IgD-negative memory B cell (primary cell): Measurements from ENCODE around the gene DNAAF3. TPM values are rescaled to one million over a fixed set of nuclear protein-coding genes. Genes with fewer than 3 reads are reported as not detected.

Experiments
- polyA plus RNA-seq: library from polyadenylated mRNA; unstranded; fragments of 300-500 nt; fragmentation: Illumina TruSeq; gene quantifications from one replicate; pipeline ENCODE4 v1.2.3, GENCODE V29; 2021

The DNAAF3 gene
- polyA plus RNA-seq, 1 donor from 2014 or later, result not detected

Other genes with a start within 250 kb of the DNAAF3 start
- gene NLRP7, start 219.1 kb downstream of the DNAAF3 start, polyA plus RNA-seq, result 1.4 TPM
- gene NLRP2, start 200.2 kb downstream of the DNAAF3 start, polyA plus RNA-seq, result 6.7 TPM
- 0.55 TPM for gene GP6, start 128.3 kb downstream of the DNAAF3 start, polyA plus RNA-seq
- 18.7 TPM for gene RDH13, start 103.5 kb downstream of the DNAAF3 start, polyA plus RNA-seq
- gene EPS8L1, start 90.7 kb downstream of the DNAAF3 start, polyA plus RNA-seq, result 0.93 TPM
- 7.4 TPM for gene PPP1R12C, start 49.0 kb downstream of the DNAAF3 start, polyA plus RNA-seq
- gene TNNT1, start 17.4 kb downstream of the DNAAF3 start, polyA plus RNA-seq, result not detected
- not detected for gene TNNI3, start 8.9 kb downstream of the DNAAF3 start, polyA plus RNA-seq
- 0.43 TPM for gene SYT5, start 13.7 kb upstream of the DNAAF3 start, polyA plus RNA-seq
- not detected for gene PTPRH, start 42.9 kb upstream of the DNAAF3 start, polyA plus RNA-seq
- 1.4 TPM for gene TMEM86B, start 62.1 kb upstream of the DNAAF3 start, polyA plus RNA-seq
- gene PPP6R1, start 92.4 kb upstream of the DNAAF3 start, polyA plus RNA-seq, result 47.0 TPM
- 34.1 TPM for gene HSPBP1, start 113.5 kb upstream of the DNAAF3 start, polyA plus RNA-seq
- gene BRSK1, start 117.4 kb upstream of the DNAAF3 start, polyA plus RNA-seq, result 0.34 TPM
- gene TMEM150B, start 158.7 kb upstream of the DNAAF3 start, polyA plus RNA-seq, result not detected
- 2.3 TPM for gene KMT5C, start 173.3 kb upstream of the DNAAF3 start, polyA plus RNA-seq
- not detected for gene COX6B2, start 188.1 kb upstream of the DNAAF3 start, polyA plus RNA-seq
- not detected for gene GARIN5B, start 196.6 kb upstream of the DNAAF3 start, polyA plus RNA-seq
- not detected for gene IL11, start 203.8 kb upstream of the DNAAF3 start, polyA plus RNA-seq
- gene TMEM190, start 210.2 kb upstream of the DNAAF3 start, polyA plus RNA-seq, result not detected
- 1.1 TPM for gene TMEM238, start 217.7 kb upstream of the DNAAF3 start, polyA plus RNA-seq
- gene RPL28, start 219.3 kb upstream of the DNAAF3 start, polyA plus RNA-seq, result 825 TPM
- gene UBE2S, start 241.2 kb upstream of the DNAAF3 start, polyA plus RNA-seq, result 37.6 TPM